D721Med (cell line): Measurements from ENCODE around the gene DIO1.

ENCODE experiments used
- DNase-seq: peaks from one replicate; pipeline ENCODE4 v3.0.0; 2011; ENCODE audit warnings: low spot score; ENCODE audit not compliant: insufficient read length
- FAIRE-seq: peaks from 2 replicates; lab custom pipeline; 2011; peaks lifted over from hg19 to GRCh38; lab: Jason Lieb, UNC
- TF ChIP-seq, protein P1 (sequence below): IDR thresholded peaks from 2 replicates; pipeline ENCODE4 v1.5.1; 2012; ENCODE audit warnings: mild to moderate bottlenecking, control low read depth; ENCODE audit not compliant: insufficient read depth; ENCODE audit errors: missing control alignments

The DIO1 gene

DNA sequence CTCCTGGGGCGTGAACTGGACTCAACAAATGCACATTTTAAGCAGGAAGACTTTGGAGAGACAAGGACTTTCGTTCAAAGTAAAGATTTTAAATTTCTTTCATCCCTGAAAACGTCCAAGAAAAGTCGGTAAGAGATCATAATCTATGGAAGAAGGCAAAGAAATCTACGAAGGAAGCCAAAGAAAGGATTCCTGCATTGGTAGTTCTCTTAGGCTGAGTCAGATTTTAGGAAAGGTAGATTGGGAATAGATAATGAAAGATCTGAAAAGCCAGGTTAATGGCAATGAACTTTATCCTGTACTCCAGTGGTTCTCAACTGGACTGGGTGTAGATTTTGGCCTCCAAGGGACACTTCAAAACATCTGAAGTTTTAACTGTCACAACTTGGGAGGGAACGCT, 49.1 kb downstream of the DIO1 start:
- TF ChIP-seq, protein P1, sequence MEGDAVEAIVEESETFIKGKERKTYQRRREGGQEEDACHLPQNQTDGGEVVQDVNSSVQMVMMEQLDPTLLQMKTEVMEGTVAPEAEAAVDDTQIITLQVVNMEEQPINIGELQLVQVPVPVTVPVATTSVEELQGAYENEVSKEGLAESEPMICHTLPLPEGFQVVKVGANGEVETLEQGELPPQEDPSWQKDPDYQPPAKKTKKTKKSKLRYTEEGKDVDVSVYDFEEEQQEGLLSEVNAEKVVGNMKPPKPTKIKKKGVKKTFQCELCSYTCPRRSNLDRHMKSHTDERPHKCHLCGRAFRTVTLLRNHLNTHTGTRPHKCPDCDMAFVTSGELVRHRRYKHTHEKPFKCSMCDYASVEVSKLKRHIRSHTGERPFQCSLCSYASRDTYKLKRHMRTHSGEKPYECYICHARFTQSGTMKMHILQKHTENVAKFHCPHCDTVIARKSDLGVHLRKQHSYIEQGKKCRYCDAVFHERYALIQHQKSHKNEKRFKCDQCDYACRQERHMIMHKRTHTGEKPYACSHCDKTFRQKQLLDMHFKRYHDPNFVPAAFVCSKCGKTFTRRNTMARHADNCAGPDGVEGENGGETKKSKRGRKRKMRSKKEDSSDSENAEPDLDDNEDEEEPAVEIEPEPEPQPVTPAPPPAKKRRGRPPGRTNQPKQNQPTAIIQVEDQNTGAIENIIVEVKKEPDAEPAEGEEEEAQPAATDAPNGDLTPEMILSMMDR: no peak
- FAIRE-seq (no peak), DNase-seq (no peak)

DNA sequence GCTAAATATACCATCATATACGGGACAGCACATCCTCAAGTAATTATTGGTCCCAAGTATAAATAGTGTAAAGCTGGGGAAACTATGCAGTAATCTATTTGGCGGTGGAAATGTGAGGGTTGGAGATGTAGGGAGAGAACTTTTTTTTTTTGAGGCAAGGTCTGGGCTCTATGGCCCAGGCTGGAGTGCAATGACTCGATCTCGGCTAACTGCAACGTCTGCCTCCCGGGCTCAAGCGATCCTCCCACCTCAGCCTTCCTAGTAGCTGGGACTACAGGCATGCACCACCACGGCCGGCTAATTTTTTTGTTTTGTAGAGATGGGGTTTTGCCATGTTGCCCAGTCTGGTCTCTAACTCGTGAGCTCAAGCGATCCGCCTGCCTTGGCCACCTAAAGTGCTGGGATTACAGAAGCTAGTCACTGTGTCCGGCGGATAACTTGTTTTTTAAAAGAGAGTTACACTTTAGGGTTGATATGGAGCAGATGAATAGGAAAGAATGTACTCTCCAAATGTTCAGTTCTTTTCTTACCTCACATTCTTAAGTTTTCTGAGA, 49.6 kb downstream of the DIO1 start:
- TF ChIP-seq, protein P1: no peak
- no peak for DNase-seq
- no peak for FAIRE-seq

DNA sequence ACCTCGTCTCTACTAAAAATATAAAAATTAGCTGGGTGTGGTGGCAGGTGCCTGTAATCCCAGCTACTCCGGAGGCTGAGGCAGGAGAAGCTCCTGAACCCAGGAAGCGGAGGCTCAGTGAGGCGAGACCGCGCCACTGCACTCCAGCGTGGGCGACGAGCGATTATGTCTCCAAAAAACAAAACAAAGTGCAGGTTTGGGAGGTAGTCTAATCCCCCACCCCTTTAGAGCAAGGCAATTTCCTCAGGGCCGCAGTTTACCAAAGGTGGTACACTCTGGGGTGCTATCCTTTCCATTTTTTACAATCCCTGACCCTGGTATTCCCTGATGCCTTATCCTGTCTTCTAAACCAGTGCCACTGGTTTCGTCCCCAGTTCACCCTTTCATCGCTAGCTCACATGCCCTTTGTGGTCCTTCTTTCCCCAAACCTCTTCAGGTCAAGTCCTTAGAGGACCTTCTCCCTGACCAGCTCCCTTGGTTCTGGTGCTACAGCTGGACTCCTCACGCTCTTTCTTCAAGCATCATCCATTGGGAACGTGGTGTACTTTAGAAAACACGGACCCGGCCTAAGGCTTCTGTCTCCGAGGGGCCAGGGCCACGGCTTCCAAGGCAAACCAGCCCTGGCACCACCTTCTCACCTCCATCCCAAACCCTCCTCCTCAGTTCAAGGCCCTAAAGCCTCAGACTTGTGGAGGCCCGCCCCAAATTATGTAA, 50.6 kb downstream of the DIO1 start:
- TF ChIP-seq, protein P1: no peak
- FAIRE-seq (no peak), DNase-seq (no peak)

DNA sequence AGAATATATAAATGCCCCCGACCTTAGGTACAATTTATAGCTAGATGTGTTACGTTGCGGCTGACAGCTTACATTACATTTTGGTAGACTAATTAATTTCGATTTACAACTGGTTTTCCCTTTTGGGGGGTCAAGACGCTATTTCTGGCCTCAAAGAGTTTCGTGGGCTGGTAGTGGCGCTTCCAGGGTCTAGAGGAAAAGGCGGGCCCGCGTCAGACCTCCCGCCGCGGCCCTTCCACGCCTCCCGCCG, 51.1 kb downstream of the DIO1 start:
- TF ChIP-seq, protein P1: no peak
- FAIRE-seq (no peak), DNase-seq (no peak)

DNA sequence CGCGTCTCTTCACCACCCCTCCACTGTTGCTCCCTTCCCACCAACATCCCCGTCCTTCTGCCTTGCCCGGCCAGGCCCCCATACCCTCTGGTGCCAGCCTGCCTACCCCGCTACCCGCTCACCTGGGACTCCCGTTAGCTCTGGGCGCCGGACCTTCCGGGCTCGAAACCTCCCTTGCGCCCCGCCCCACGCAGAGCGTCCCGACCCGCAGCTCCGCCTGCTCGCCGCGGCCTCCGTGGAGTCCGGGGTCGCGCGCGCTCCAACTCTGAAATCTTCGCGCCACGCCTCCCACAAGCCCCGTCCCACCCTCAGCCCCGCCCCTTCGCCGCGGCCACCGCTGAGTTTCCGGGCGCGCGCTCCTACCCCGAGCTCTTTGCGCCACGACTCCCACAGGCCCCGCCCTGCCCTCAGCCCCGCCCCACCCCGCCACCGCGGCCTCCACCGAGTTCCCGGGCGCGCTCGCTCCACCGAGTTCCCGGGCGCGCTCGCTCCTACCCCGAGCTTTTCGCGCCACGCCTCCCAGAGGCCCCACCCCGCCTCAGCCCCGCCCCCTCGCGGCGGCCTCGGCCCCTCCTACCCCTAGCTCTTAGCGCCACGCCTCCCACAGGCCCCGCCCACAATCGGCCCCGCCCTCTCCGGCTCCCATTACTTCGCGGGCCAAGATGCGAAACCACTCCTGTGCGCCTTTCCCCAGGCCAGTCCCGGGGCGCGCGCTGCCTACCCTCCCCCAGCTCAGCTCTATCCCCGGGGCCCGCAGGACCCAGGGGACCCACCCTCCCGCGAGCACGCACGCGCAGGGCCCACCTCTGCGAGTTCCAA, 51.7 kb downstream of the DIO1 start, which contains the start of gene IFT25:
Gene IFT25 (minus strand): TSS at position 267 of the 819 bp plus-strand sequence. CDS start 5,617 bp downstream, outside the sequence.
- FAIRE-seq: no peak
- TF ChIP-seq, protein P1: no peak

DNA sequence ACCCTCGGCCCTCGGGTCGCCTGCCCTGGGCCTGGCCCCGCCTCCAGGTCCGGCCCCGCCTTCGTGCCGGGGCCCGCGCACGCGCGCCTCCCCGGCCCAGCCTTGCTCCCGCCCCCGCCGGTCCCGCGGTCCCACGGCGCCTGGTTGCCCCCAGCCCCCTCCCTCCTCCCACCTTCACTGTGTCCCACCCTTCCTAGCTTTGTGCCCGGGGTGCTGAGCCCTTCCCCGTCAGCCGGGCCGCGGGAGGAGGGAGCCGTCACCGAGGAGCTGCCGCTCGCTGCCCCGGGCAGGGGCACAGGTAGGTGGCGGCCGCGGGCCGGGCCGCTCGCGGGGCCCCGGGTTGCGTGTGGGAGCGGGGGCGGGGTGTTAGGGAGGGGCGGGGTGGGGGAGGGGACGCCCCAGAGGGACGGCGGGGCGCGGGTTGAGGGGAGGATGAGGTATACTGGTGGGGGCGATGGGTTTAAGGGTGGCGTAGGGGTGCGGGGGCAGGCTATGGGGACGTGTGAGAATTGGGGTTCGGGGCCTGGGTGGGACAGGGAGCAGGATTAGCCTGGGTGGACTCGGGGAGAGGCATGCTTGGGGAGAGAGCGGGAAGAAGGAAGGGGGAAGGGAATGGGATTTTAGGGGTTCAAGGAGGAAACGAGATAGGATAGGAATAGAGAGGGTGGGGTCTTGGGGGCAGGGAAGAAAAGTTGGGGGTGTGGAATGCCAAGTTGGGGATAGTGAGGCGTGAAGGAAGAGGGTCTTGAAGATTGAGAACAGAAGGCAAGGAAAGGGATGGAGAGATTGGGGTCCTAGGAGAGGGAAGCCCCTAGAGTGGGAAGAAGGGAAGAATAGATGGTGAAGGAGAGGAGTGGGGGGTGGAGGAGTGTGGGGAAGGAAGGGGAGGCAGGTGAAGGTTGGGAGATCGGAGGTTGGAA, 52.5 kb downstream of the DIO1 start, which contains the start of gene LRRC42:
Gene LRRC42 (plus strand): TSS at position 99 of the 920 bp plus-strand sequence. CDS start 5,650 bp downstream, outside the sequence.
- TF ChIP-seq, protein P1: no peak
- FAIRE-seq (no peak), DNase-seq (peak; percentile 83)

More for the DNA sequence above, 51.7 kb downstream of the DIO1 start, which contains the start of gene IFT25:
- DNase-seq: peak; percentile 64
